Testis (tissue), 2 donors: ENCODE measurements around the gene THRB.

Experiments used
- CTCF ChIP-seq, 3 experiments: fragments of 450-650 bp in 2 of 3; fragments of 200-600 bp in 1 of 3; sonication (generic) in 1 of 3; IDR thresholded peaks; one replicate each; pipeline ENCODE4 v1.5.1; 2016 to 2019; ENCODE audit warnings: antibody characterized with exemption in 3 of 3, mild to moderate bottlenecking in 2 of 3, moderate library complexity in 1 of 3
- POLR2A ChIP-seq: fragments of 450-650 bp; IDR thresholded peaks from one replicate; pipeline ENCODE4 v1.6.1; 2017; ENCODE audit warnings: antibody characterized with exemption, mild to moderate bottlenecking, moderate library complexity

GRCh38 chr3:24157106-24157505 is 337.5 kb downstream of the THRB start:
- TF ChIP-seq CTCF (IDR thresholded peaks at IDR 0.05) (no peak), POLR2A (no peak)
